Activated CD8-positive, alpha-beta T cell treated with anti-CD3 and anti-CD28 coated beads for 36 hours (primary cell): ENCODE measurements around the gene SGF29. TPM values are rescaled to one million over a fixed set of nuclear protein-coding genes. Genes with fewer than 3 reads are reported as not detected.
"Not testable (repeated sequence)": the region's sequence is repeated elsewhere in the genome, so short reads cannot be mapped to it uniquely, and the experiment has no call there.

Experiments used
- ATAC-seq: fragments of 200-7000 bp; cut with Tn5 transposase; one replicate; pipeline ENCODE4 v1.10.0; 2021; ENCODE audit warnings: mild to moderate bottlenecking, moderate library complexity
- CTCF ChIA-PET: fragments of 350-600 bp; sonication (Branson Sonifier 250); formaldehyde crosslinking; loops from one replicate; lab custom pipeline; 2021; ENCODE audit warnings: antibody characterized with exemption; lab: Charles Lee
- POLR2A ChIA-PET: fragments of 350-600 bp; sonication (Branson Sonifier 250); formaldehyde crosslinking; loops from one replicate; lab custom pipeline; 2021; ENCODE audit warnings: antibody characterized with exemption; lab: Charles Lee
- DNase-seq: peaks from one replicate; pipeline ENCODE4 v3.0.0-alpha.2; 2020
- H3K27ac Mint-ChIP-seq: one replicate; pipeline ENCODE4 v1.8.0; 2021; ENCODE audit warnings: mild to moderate bottlenecking, mixed read lengths
- H3K27me3 Mint-ChIP-seq: one replicate; pipeline ENCODE4 v1.8.0; 2021; ENCODE audit warnings: mixed read lengths
- H3K36me3 Mint-ChIP-seq: one replicate; pipeline ENCODE4 v1.8.0; 2021; ENCODE audit warnings: low read depth, mixed read lengths
- H3K4me1 Mint-ChIP-seq: one replicate; pipeline ENCODE4 v1.8.0; 2021; ENCODE audit warnings: low read depth, mixed read lengths
- H3K4me3 Mint-ChIP-seq: one replicate; pipeline ENCODE4 v1.8.0; 2021; ENCODE audit warnings: mild to moderate bottlenecking, moderate library complexity, mixed read lengths
- H3K9me3 Mint-ChIP-seq: one replicate; pipeline ENCODE4 v1.8.0; 2021; ENCODE audit warnings: mixed read lengths
- CTCF ChIP-seq: fragments of 200-600 bp; IDR thresholded peaks from one replicate; pipeline ENCODE4 v1.8.0; 2022; ENCODE audit warnings: antibody characterized with exemption, mild to moderate bottlenecking
- intact Hi-C: fragments of 100-400 bp; cut with micrococcal nuclease; formaldehyde crosslinking; loops from one replicate; pipeline ENCODE4 v1.10.0; 2022
- total RNA-seq, 2 experiments: library from RNA; stranded (reverse); gene quantifications; one replicate each; pipeline ENCODE4 v1.2.3, GENCODE V29; 2021

Gene SGF29
- total RNA-seq, 2 experiments from 2014 or later: 25.0 TPM

- Mint-ChIP-seq H3K27me3 (no peaks in the 10 kb centered on the region), H3K9me3 (no peaks in the 10 kb centered on the region), H3K4me3 (no peak within 1 kb of the TSS), H3K27ac (no peak within 1 kb of the TSS), H3K4me1 (peaks cover 12% of the 10 kb centered on the region), H3K36me3 (peaks cover 2% of the 10 kb centered on the region)
- DNase-seq: no peak
- intact Hi-C loops: no loop called here
- CTCF ChIA-PET: interaction anchor here (1.2 kb wide), 1 partner anchor 13 kb away, joined by 5 read pairs; no protein-coding TSS in a partner anchor
- TF ChIP-seq CTCF: no peak
- POLR2A ChIA-PET: interaction anchor here (0.6 kb wide), 1 partner anchor 233 kb away, joined by 3 read pairs; no protein-coding TSS in a partner anchor
- ATAC-seq: no peak
These were observed 56.2 kb downstream of the SGF29 start, which contains the start of gene SULT1A1 for GRCh38 chr16:28609631-28610594. Gene SULT1A1 (minus strand): TSS chr16:28610044. CDS start chr16:28608855, 1,189 bp downstream.

GRCh38 chr16:28610595-28611191 is 57.0 kb downstream of the SGF29 start:
- ChIA-PET POLR2A (interaction anchor here (0.6 kb wide), 1 partner anchor 232 kb away, joined by 3 read pairs; no protein-coding TSS in a partner anchor), CTCF (interaction anchor here (1.2 kb wide), 1 partner anchor 13 kb away, joined by 5 read pairs; no protein-coding TSS in a partner anchor)
- no peak overlapping the region for H3K27ac Mint-ChIP-seq

GRCh38 chr16:28612359-28613280 is 58.9 kb downstream of the SGF29 start:
- ATAC-seq: peak; percentile 92
- H3K4me1 Mint-ChIP-seq: peaks cover 12% of the 10 kb centered on the region
- DNase-seq, H3K36me3 Mint-ChIP-seq, H3K27me3 Mint-ChIP-seq, intact Hi-C loops, H3K9me3 Mint-ChIP-seq, CTCF ChIA-PET, H3K4me3 Mint-ChIP-seq, H3K27ac Mint-ChIP-seq, POLR2A ChIA-PET: not testable (repeated sequence)

More at GRCh38 chr16:28610595-28611191, 57.0 kb downstream of the SGF29 start:
- TF ChIP-seq CTCF: no peak
- H3K27me3 Mint-ChIP-seq: no peaks in the 10 kb centered on the region
- H3K9me3 Mint-ChIP-seq: no peaks in the 10 kb centered on the region
- DNase-seq: no peak
- no peak overlapping the region for H3K4me3 Mint-ChIP-seq
- intact Hi-C loops: no loop called here
- H3K36me3 Mint-ChIP-seq: peaks cover 2% of the 10 kb centered on the region
- peaks cover 12% of the 10 kb centered on the region for H3K4me1 Mint-ChIP-seq
- ATAC-seq: no peak

GRCh38 chr16:28613912-28614311 is 60.2 kb downstream of the SGF29 start:
- H3K4me3 Mint-ChIP-seq, intact Hi-C loops, H3K36me3 Mint-ChIP-seq, DNase-seq, H3K27ac Mint-ChIP-seq, H3K9me3 Mint-ChIP-seq, CTCF ChIA-PET, H3K27me3 Mint-ChIP-seq, ATAC-seq, POLR2A ChIA-PET: not testable (repeated sequence)
- H3K4me1 Mint-ChIP-seq: peaks cover 12% of the 10 kb centered on the region

- H3K27ac Mint-ChIP-seq, H3K27me3 Mint-ChIP-seq, POLR2A ChIA-PET, DNase-seq, CTCF ChIA-PET, ATAC-seq, intact Hi-C loops, H3K4me3 Mint-ChIP-seq, H3K36me3 Mint-ChIP-seq, H3K9me3 Mint-ChIP-seq: not testable (repeated sequence)
- H3K4me1 Mint-ChIP-seq: peaks cover 12% of the 10 kb centered on the region
These were observed 60.8 kb downstream of the SGF29 start for GRCh38 chr16:28614561-28614960.
